GM06990 (cell line): ENCODE measurements around the gene ARHGAP15.
A peak's percentile ranks its signal among the peaks of the same experiment; 100 is the strongest.

ENCODE experiments used
- DNase-seq: peaks from one replicate; pipeline ENCODE4 v3.0.0-alpha.2; 2011; ENCODE audit not compliant: insufficient read length; ENCODE audit errors: extremely low read depth
- H3K27me3 ChIP-seq: replicated peaks from 2 replicates; pipeline ENCODE4 v1.6.0; 2011; ENCODE audit warnings: low read length; ENCODE audit not compliant: control insufficient read depth, insufficient read depth
- H3K36me3 ChIP-seq: 2 replicates; pipeline ENCODE4 v1.5.1; 2011; ENCODE audit warnings: low read length; ENCODE audit not compliant: control insufficient read depth, insufficient read depth
- H3K4me3 ChIP-seq: replicated peaks from 2 replicates; pipeline ENCODE4 v1.5.1; 2011; ENCODE audit warnings: low read depth, mild to moderate bottlenecking, control low read depth, low read length
- CTCF ChIP-seq: IDR thresholded peaks from 2 replicates; pipeline ENCODE4 v1.5.1; 2011; ENCODE audit warnings: low read length, control low read depth, mild to moderate bottlenecking, inconsistent platforms; ENCODE audit not compliant: insufficient read depth, poor library complexity, severe bottlenecking

The ARHGAP15 gene

GRCh38 chr2:143692967-143693366, 563.7 kb downstream of the ARHGAP15 start:
- TF ChIP-seq CTCF, result no peak
- H3K27me3 ChIP-seq, result no peaks in the 10 kb centered on the region
- DNase-seq, result no peak
- no peaks in the 10 kb centered on the region for H3K36me3 ChIP-seq
- H3K4me3 ChIP-seq, result no peak overlapping the region

GRCh38 chr2:143694335-143694734, 565.1 kb downstream of the ARHGAP15 start:
- H3K36me3 ChIP-seq, result no peaks in the 10 kb centered on the region
- no peak for DNase-seq
- no peak for TF ChIP-seq CTCF
- H3K27me3 ChIP-seq, result no peaks in the 10 kb centered on the region
- H3K4me3 ChIP-seq, result no peak overlapping the region

GRCh38 chr2:143696651-143697050, 567.4 kb downstream of the ARHGAP15 start:
- no peak for TF ChIP-seq CTCF
- Histone ChIP-seq H3K27me3 (no peaks in the 10 kb centered on the region), H3K36me3 (no peaks in the 10 kb centered on the region), H3K4me3 (no peak overlapping the region)
- DNase-seq, result peak; percentile 12

- TF ChIP-seq CTCF, result no peak
- Histone ChIP-seq H3K4me3 (no peak overlapping the region), H3K27me3 (no peaks in the 10 kb centered on the region), H3K36me3 (no peaks in the 10 kb centered on the region)
- DNase-seq, result peak; percentile 9
Observed at GRCh38 chr2:143697744-143698143, 568.5 kb downstream of the ARHGAP15 start.

- no peak for TF ChIP-seq CTCF
- no peaks in the 10 kb centered on the region for H3K36me3 ChIP-seq
- H3K27me3 ChIP-seq, result no peaks in the 10 kb centered on the region
- H3K4me3 ChIP-seq, result no peak overlapping the region
- DNase-seq, result no peak
Observed at GRCh38 chr2:143698352-143698751, 569.1 kb downstream of the ARHGAP15 start.

GRCh38 chr2:143698888-143699570, 569.8 kb downstream of the ARHGAP15 start:
- 0 out of 2 replicates have a peak, but pooled peaks cover 1% of the 10 kb centered on the region for H3K36me3 ChIP-seq
- DNase-seq, result peak; percentile 45
- H3K27me3 ChIP-seq, result no peaks in the 10 kb centered on the region
- no peak for TF ChIP-seq CTCF
- H3K4me3 ChIP-seq, result no peak overlapping the region
